Mammary epithelial cell (primary cell): ENCODE measurements around the gene RNU1-4.
"Not testable (repeated sequence)": the region's sequence is repeated elsewhere in the genome, so short reads cannot be mapped to it uniquely, and the experiment has no call there.

ENCODE experiments used
- CTCF ChIP-seq, 2 donors: IDR thresholded peaks in 1 of 2; conservative IDR thresholded peaks in 1 of 2; 2 replicates each; pipeline ENCODE4 v1.5.1; 2011 to 2012; ENCODE audit warnings: inconsistent platforms in 2 of 2, low read length in 2 of 2, mild to moderate bottlenecking in 2 of 2, control low read depth in 1 of 2, low read depth in 1 of 2; ENCODE audit not compliant: insufficient read depth in 1 of 2; ENCODE audit errors: extremely low read depth in 1 of 2
- EZH2 ChIP-seq: IDR thresholded peaks from 2 replicates; pipeline ENCODE4 v1.6.1; 2012; ENCODE audit warnings: low read length, inconsistent platforms, borderline replicate concordance

- not testable (repeated sequence) for TF ChIP-seq CTCF (conservative IDR thresholded peaks at IDR 0.05 in 1 of 2, IDR thresholded peaks at IDR 0.05 in 1 of 2; ENCODE audit: extremely low read depth in 1 of 2, insufficient read depth in 1 of 2, low read depth in 1 of 2, low read length in 2 of 2); EZH2
Measured at GRCh38 chr1:16776248-16776647, 35.9 kb downstream of the RNU1-4 start.
